GM12878 (cell line): ENCODE data around the gene YBX1. TPM values are rescaled to one million over a fixed set of nuclear protein-coding genes. Genes with fewer than 3 reads are reported as not detected.

Experiments
- ATAC-seq: fragments of 200-7000 bp; cut with Tn5 transposase; 3 replicates; pipeline ENCODE4 v1.9.1; 2020; ENCODE audit warnings: mild to moderate bottlenecking, moderate library complexity
- BruUV-seq: library from RNA; stranded (reverse); fragments of 400-500 nt; replicated peaks from 2 replicates; lab custom pipeline; 2021; lab: Mats Ljungman, UMichigan
- CTCF ChIA-PET: fragments of 300-600 bp; sonication (Branson Sonifier 250); formaldehyde crosslinking; extraction: SDS; loops from one replicate; lab custom pipeline; 2021; ENCODE audit warnings: inconsistent platforms; lab: Yijun Ruan, JAX
- POLR2A ChIA-PET: fragments of 350-600 bp; formaldehyde crosslinking; extraction: SDS; loops from one replicate; lab custom pipeline; 2021; ENCODE audit warnings: inconsistent platforms; lab: Charles Lee
- RAD21 ChIA-PET: fragments of 300-600 bp; sonication (Branson Sonifier 250); formaldehyde crosslinking; loops from one replicate; lab custom pipeline; 2023; ENCODE audit warnings: antibody characterized with exemption; ENCODE audit not compliant: unreplicated experiment; lab: Charles Lee
- SMC1A ChIA-PET: fragments of 300-600 bp; sonication (Branson Sonifier 250); formaldehyde crosslinking; loops from one replicate; lab custom pipeline; 2023; ENCODE audit not compliant: unreplicated experiment, uncharacterized antibody; lab: Charles Lee
- DNase-seq: peaks from one replicate; pipeline ENCODE4 v3.0.0-alpha.2; 2011; ENCODE audit warnings: low read depth, low spot score
- FAIRE-seq: peaks from 3 replicates; lab custom pipeline; 2011; peaks lifted over from hg19 to GRCh38; lab: Jason Lieb, UNC
- H2AFZ ChIP-seq: 2 replicates; pipeline ENCODE4 v1.6.0; 2011; ENCODE audit warnings: low read depth, low read length, control low read depth; ENCODE audit not compliant: control insufficient read depth
- H3K27ac ChIP-seq: 2 replicates; pipeline ENCODE4 v1.5.1; 2011; ENCODE audit warnings: control low read depth; ENCODE audit not compliant: control insufficient read depth, insufficient read depth
- H3K27me3 ChIP-seq, 2 experiments: replicated peaks in 1 of 2; 2 replicates each; pipeline versions ENCODE4 v1.6.0 to v1.6.1; 2011; ENCODE audit warnings: low read length in 1 of 2; ENCODE audit not compliant: control insufficient read depth in 2 of 2, insufficient read depth in 2 of 2
- H3K36me3 ChIP-seq, 2 experiments: 2 replicates each; pipeline ENCODE4 v1.5.1; 2011; ENCODE audit warnings: low read length in 1 of 2; ENCODE audit not compliant: control insufficient read depth in 2 of 2, insufficient read depth in 2 of 2
- H3K4me1 ChIP-seq: 2 replicates; pipeline ENCODE4 v1.6.1; 2011; ENCODE audit warnings: mild to moderate bottlenecking, low read length, moderate library complexity, mixed read lengths; ENCODE audit not compliant: control insufficient read depth, insufficient read depth
- H3K4me2 ChIP-seq: 2 replicates; pipeline ENCODE4 v1.6.0; 2011; ENCODE audit warnings: control low read depth; ENCODE audit not compliant: control insufficient read depth, insufficient read depth
- H3K4me3 ChIP-seq: fragments of 200-600 bp; sonication (generic); 2 replicates; pipeline ENCODE4 v1.5.1; 2016
- H3K79me2 ChIP-seq: 2 replicates; pipeline ENCODE4 v1.6.0; 2011; ENCODE audit warnings: low read length; ENCODE audit not compliant: control insufficient read depth, insufficient read depth
- H3K9ac ChIP-seq: 2 replicates; pipeline ENCODE4 v1.8.0; 2011; ENCODE audit warnings: low read length, control low read depth, mixed read lengths; ENCODE audit not compliant: control insufficient read depth, insufficient read depth
- H3K9me3 ChIP-seq: replicated peaks from 3 replicates; pipeline ENCODE4 v1.5.1; 2011; ENCODE audit warnings: mild to moderate bottlenecking, low read length; ENCODE audit not compliant: control insufficient read depth, insufficient read depth
- H4K20me1 ChIP-seq: 2 replicates; pipeline ENCODE4 v1.6.0; 2011; ENCODE audit not compliant: control insufficient read depth, insufficient read depth
- BRCA1 ChIP-seq: IDR thresholded peaks from 2 replicates; pipeline ENCODE4 v1.6.1; 2011; ENCODE audit warnings: low read depth, low read length, improper control_type of control experiment
- CTCF ChIP-seq, 3 experiments: IDR thresholded peaks in 2 of 3; conservative IDR thresholded peaks in 1 of 3; 2 replicates each; pipeline ENCODE4 v1.5.1; 2011; ENCODE audit warnings: low read depth in 3 of 3, low read length in 3 of 3, mild to moderate bottlenecking in 3 of 3, control low read depth in 2 of 3, moderate library complexity in 2 of 3, inconsistent platforms in 1 of 3, mixed read lengths in 1 of 3; ENCODE audit not compliant: control insufficient read depth in 2 of 3, insufficient read depth in 1 of 3; ENCODE audit errors: extremely low read depth in 1 of 3
- ESRRA ChIP-seq: IDR thresholded peaks from 2 replicates; pipeline ENCODE4 v1.6.1; 2012; ENCODE audit warnings: mild to moderate bottlenecking, low read length, improper control_type of control experiment
- HSF1 ChIP-seq: fragments of 150-350 bp; IDR thresholded peaks from 2 replicates; pipeline ENCODE4 v1.6.1; 2014; ENCODE audit warnings: mild to moderate bottlenecking, low read depth, low read length
- PKNOX1 ChIP-seq: fragments of 450-650 bp; IDR thresholded peaks from 2 replicates; pipeline ENCODE4 v1.6.1; 2016; ENCODE audit warnings: mild to moderate bottlenecking
- SIX5 ChIP-seq: IDR thresholded peaks from 2 replicates; pipeline ENCODE4 v1.6.1; 2011; ENCODE audit warnings: mild to moderate bottlenecking, low read depth, low read length, moderate library complexity; ENCODE audit not compliant: severe bottlenecking
- TCF3 ChIP-seq: IDR thresholded peaks from 2 replicates; pipeline ENCODE4 v1.6.1; 2012; ENCODE audit warnings: low read depth, mild to moderate bottlenecking, low read length, borderline replicate concordance; ENCODE audit not compliant: insufficient read depth
- ZBTB4 ChIP-seq: fragments of 450-650 bp; formaldehyde crosslinking; IDR thresholded peaks from 2 replicates; pipeline ENCODE4 v1.4.0; 2022; ENCODE audit warnings: mild to moderate bottlenecking, moderate library complexity
- ZBTB40 ChIP-seq: fragments of 450-650 bp; IDR thresholded peaks from 2 replicates; pipeline ENCODE4 v1.6.1; 2016; ENCODE audit warnings: mild to moderate bottlenecking, moderate library complexity, borderline replicate concordance
- WGBS: methylation state at CpG from one replicate; pipeline ENCODE4 v1.1.6; 2016; ENCODE audit warnings: low lambda C conversion rate; ENCODE audit not compliant: insufficient replicate concordance, insufficient coverage; ENCODE audit errors: missing lambda C conversion rate; 5-methylcytosine and 5-hydroxymethylcytosine counted together
- in situ Hi-C: fragments of 300-500 bp; cut with MboI; formaldehyde crosslinking; loops from 9 replicates; pipeline ENCODE4 v1.14.3; 2018; ENCODE audit warnings: mixed read lengths
- intact Hi-C: fragments of 100-400 bp; cut with micrococcal nuclease; formaldehyde crosslinking; loops from one replicate; pipeline ENCODE4 v1.14.2; 2022; ENCODE audit not compliant: unreplicated experiment
- polyA plus RNA-seq, 11 experiments: library from polyadenylated mRNA; depleted of rRNA in 4 of 11; unstranded in 6 of 11; stranded (reverse) in 5 of 11; fragments of >200 nt; fragmentation: Nextera tagmentation in 4 of 11; fragmentation: Illumina TruSeq in 1 of 11; extraction: Ambion mirVana in 4 of 11; extraction: Trizol in 1 of 11; gene quantifications; 1 replicate in 1 of 11; 2 replicates in 10 of 11; pipeline versions ENCODE4 v1.2.1 to v1.2.3, GENCODE V29; 2011 to 2016; ENCODE audit warnings: inconsistent platforms in 2 of 11, missing spikeins in 2 of 11, low read depth in 1 of 11
- total RNA-seq, 4 experiments: library from RNA; depleted of rRNA in 3 of 4; stranded (reverse); fragments of >200 nt in 3 of 4; fragmentation: Illumina TruSeq in 1 of 4; extraction: Trizol in 1 of 4; gene quantifications; 2 replicates each; pipeline versions ENCODE4 v1.2.1 to v1.2.3, GENCODE V29; 2013 to 2021

The YBX1 gene
- total and polyA plus RNA-seq, 10 of the 15 experiments (the other 5 are each of a cell fraction or from before 2014, with no cell fraction given) = 355 to 1,353 (median 858) TPM

GRCh38 chr1:42743317-42744147 is 61.3 kb downstream of the YBX1 start:
- no peak overlapping the region for H3K9ac ChIP-seq
- intact Hi-C loops (no loop called here), in situ Hi-C loops (no loop called here)
- peaks cover 0 to 6% of the 10 kb centered on the region in 2 experiments; a peak in 3 of 4 replicates for H3K36me3 ChIP-seq
- no peaks in the 10 kb centered on the region for H3K79me2 ChIP-seq
- ATAC-seq (no peak), DNase-seq (no peak), FAIRE-seq (no peak)
- BruUV-seq = no TSS peak
- no peak overlapping the region for H2AFZ ChIP-seq
- no peak overlapping the region for H3K4me2 ChIP-seq
- SMC1A ChIA-PET = interaction anchor here (1.2 kb wide), 1 partner anchor 330 kb away, joined by 4 read pairs; no protein-coding TSS in a partner anchor
- H3K27ac ChIP-seq = no peak overlapping the region
- no peaks in the 10 kb centered on the region for H3K27me3 ChIP-seq
- RAD21 ChIA-PET = no interaction called here
- no peak overlapping the region for H3K4me3 ChIP-seq
- H4K20me1 ChIP-seq = no peaks in the 10 kb centered on the region
- no peaks in the 10 kb centered on the region for H3K9me3 ChIP-seq
- CTCF ChIA-PET = interaction anchor here (0.9 to 1.8 kb wide), 2 partner anchors 167 to 399 kb away, joined by 4 to 6 read pairs; no protein-coding TSS in a partner anchor
- WGBS = 74% methylated on average over 21 of the region's 21 CpGs
- H3K4me1 ChIP-seq = no peaks in the 10 kb centered on the region
- POLR2A ChIA-PET = no interaction called here
- TF ChIP-seq HSF1 = no peak
- TF ChIP-seq CTCF (IDR thresholded peaks at IDR 0.05 in 2 of 3, conservative IDR thresholded peaks at IDR 0.05 in 1 of 3; ENCODE audit: control insufficient read depth in 2 of 3, extremely low read depth in 1 of 3, insufficient read depth in 1 of 3, low read depth in 3 of 3, low read length in 3 of 3) = no peak
- no peak for TF ChIP-seq PKNOX1
- no peak for TF ChIP-seq ZBTB4
- TF ChIP-seq TCF3 = no peak
- no peak for TF ChIP-seq ESRRA
- no peak for TF ChIP-seq BRCA1
- TF ChIP-seq SIX5 = no peak
- TF ChIP-seq ZBTB40 = no peak
